DND-41 (cell line): ENCODE results near the gene ONECUT1.
A peak's percentile ranks its signal among the peaks of the same experiment; 100 is the strongest.

Experiments used
- ATAC-seq: fragments of 200-7000 bp; cut with Tn5 transposase; 3 replicates; pipeline ENCODE4 v1.9.1; 2021; ENCODE audit warnings: low read depth; ENCODE audit not compliant: insufficient read depth
- DNase-seq: peaks from one replicate; pipeline ENCODE4 v3.0.0-alpha.2; 2020
- H2AFZ ChIP-seq: 2 replicates; pipeline ENCODE4 v1.6.0; 2012; ENCODE audit warnings: low read depth, low read length
- H3K27ac ChIP-seq: 2 replicates; pipeline ENCODE4 v1.5.1; 2012; ENCODE audit warnings: low read length, inconsistent platforms
- H3K27me3 ChIP-seq: fragments of 200-600 bp; sonication (generic); 2 replicates; pipeline ENCODE4 v1.6.0; 2012; ENCODE audit warnings: low read length, mild to moderate bottlenecking, inconsistent platforms; ENCODE audit not compliant: insufficient read depth, poor library complexity
- H3K36me3 ChIP-seq: 2 replicates; pipeline ENCODE4 v1.5.1; 2012; ENCODE audit warnings: low read length, inconsistent platforms; ENCODE audit not compliant: insufficient read depth
- H3K4me1 ChIP-seq: 2 replicates; pipeline ENCODE4 v1.5.1; 2012; ENCODE audit warnings: mild to moderate bottlenecking, low read length; ENCODE audit not compliant: insufficient read depth
- H3K4me2 ChIP-seq: 2 replicates; pipeline ENCODE4 v1.6.0; 2012; ENCODE audit warnings: mild to moderate bottlenecking, moderate library complexity, low read length, inconsistent platforms; ENCODE audit not compliant: insufficient read depth
- H3K4me3 ChIP-seq, 2 experiments: fragments of 200-600 bp in 1 of 2; shearing (Covaris generic) in 1 of 2; 2 replicates each; pipeline ENCODE4 v1.5.1; 2012 to 2016; ENCODE audit warnings: inconsistent platforms in 2 of 2, low read length in 2 of 2, mild to moderate bottlenecking in 2 of 2, low read depth in 1 of 2, moderate library complexity in 1 of 2
- H3K79me2 ChIP-seq: 2 replicates; pipeline ENCODE4 v1.6.0; 2012; ENCODE audit warnings: low read length, inconsistent platforms; ENCODE audit not compliant: insufficient read depth
- H3K9ac ChIP-seq: 2 replicates; pipeline ENCODE4 v1.6.0; 2012; ENCODE audit warnings: low read depth, mild to moderate bottlenecking, inconsistent platforms, low read length, moderate library complexity
- H3K9me3 ChIP-seq: 2 replicates; pipeline ENCODE4 v1.5.1; 2012; ENCODE audit warnings: low read length, moderate library complexity, mild to moderate bottlenecking, inconsistent platforms; ENCODE audit not compliant: insufficient read depth, severe bottlenecking
- H4K20me1 ChIP-seq: 2 replicates; pipeline ENCODE4 v1.6.0; 2012; ENCODE audit warnings: low read length; ENCODE audit not compliant: insufficient read depth
- EZH2 ChIP-seq: IDR thresholded peaks from 3 replicates; pipeline ENCODE4 v1.6.1; 2012; ENCODE audit warnings: borderline replicate concordance, low read depth, mild to moderate bottlenecking, moderate library complexity, low read length, inconsistent platforms; ENCODE audit not compliant: severe bottlenecking
- TF ChIP-seq, protein P1 (sequence below): IDR thresholded peaks from 2 replicates; pipeline ENCODE4 v1.5.1; 2012; ENCODE audit warnings: borderline replicate concordance, low read length, moderate library complexity, mild to moderate bottlenecking; ENCODE audit not compliant: poor library complexity, severe bottlenecking; ENCODE audit errors: extremely low read depth

Gene ONECUT1

DNA sequence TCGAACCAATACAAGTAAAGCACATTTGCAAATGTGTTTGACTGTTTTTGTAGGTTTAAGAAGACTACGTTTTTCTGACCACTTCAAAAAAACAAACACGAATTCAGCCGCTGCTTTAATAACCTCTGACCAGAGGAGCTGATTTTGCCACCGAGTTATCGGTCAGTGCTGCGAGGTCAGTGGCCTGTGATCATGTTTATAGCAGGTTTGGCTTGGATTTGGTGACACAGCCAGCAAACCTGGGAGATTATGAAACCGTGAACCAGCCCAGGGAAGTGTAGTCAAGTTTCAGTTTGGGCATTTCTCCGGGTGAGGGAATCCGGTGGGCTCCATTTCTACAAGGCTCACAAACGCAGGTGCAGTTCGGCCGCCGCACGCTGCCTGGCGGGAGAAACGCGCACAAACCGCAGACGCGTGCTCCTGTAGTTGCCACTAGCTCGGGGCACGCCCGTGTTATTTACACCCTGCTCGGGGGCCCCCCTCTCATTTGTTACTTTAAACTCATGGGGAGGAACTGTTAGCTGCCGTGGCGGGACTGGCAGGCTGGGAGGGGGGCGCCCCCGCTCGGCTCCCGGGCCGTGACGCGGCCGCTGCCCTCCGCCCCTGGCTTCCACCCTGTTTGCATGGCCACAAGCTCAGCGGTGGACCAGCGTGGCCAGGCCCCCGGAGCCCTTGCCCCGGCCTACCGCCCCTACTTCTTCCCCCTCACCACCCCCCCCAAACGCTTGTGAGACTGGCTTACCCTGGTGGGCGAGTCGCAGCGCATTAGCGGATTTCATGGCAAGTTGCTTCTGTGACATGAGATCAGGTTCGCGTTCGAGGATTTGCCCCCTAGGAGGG is 13.6 kb upstream of the ONECUT1 start:
- no peaks in the 10 kb centered on the region for H3K36me3 ChIP-seq
- H2AFZ ChIP-seq = peak overlapping the region; percentile 17; the same call in 1 of the 2 replicates
- H4K20me1 ChIP-seq = no peaks in the 10 kb centered on the region
- no peaks in the 10 kb centered on the region for H3K79me2 ChIP-seq
- peaks cover 12% of the 10 kb centered on the region for H3K4me1 ChIP-seq
- TF ChIP-seq, protein P1, sequence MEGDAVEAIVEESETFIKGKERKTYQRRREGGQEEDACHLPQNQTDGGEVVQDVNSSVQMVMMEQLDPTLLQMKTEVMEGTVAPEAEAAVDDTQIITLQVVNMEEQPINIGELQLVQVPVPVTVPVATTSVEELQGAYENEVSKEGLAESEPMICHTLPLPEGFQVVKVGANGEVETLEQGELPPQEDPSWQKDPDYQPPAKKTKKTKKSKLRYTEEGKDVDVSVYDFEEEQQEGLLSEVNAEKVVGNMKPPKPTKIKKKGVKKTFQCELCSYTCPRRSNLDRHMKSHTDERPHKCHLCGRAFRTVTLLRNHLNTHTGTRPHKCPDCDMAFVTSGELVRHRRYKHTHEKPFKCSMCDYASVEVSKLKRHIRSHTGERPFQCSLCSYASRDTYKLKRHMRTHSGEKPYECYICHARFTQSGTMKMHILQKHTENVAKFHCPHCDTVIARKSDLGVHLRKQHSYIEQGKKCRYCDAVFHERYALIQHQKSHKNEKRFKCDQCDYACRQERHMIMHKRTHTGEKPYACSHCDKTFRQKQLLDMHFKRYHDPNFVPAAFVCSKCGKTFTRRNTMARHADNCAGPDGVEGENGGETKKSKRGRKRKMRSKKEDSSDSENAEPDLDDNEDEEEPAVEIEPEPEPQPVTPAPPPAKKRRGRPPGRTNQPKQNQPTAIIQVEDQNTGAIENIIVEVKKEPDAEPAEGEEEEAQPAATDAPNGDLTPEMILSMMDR = no peak
- TF ChIP-seq EZH2 = no peak
- H3K4me3 ChIP-seq = peak overlapping the region in 1 of 2 experiments; percentile 24; a peak in 2 of 4 replicates
- ATAC-seq (peak; percentile 83), DNase-seq (peak; percentile 56)
- peak overlapping the region; percentile 47 for H3K4me2 ChIP-seq
- peaks cover 12% of the 10 kb centered on the region for H3K27me3 ChIP-seq
- no peaks in the 10 kb centered on the region for H3K9me3 ChIP-seq
- H3K27ac ChIP-seq = no peak overlapping the region
- no peak overlapping the region for H3K9ac ChIP-seq

DNA sequence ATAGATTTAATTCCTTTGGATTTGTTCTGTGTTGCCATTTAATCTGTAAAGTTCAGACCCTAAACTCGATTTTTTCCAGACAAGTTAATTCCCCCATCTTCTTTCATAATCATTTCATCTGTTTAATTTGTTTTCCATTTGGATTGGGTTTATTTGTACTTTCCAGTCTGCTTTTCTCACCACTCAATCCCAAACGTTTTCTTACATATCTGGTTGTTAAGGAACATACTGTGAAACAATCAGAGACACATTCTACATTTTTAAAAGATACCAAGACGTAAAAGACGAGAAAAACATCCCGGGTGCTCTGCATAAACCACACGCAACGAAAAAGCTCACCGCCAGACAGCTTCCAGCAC is 13.0 kb upstream of the ONECUT1 start:
- Histone ChIP-seq H3K79me2 (no peaks in the 10 kb centered on the region), H3K4me3 (no peak overlapping the region), H3K9ac (no peak overlapping the region), H3K36me3 (no peaks in the 10 kb centered on the region), H3K4me2 (no peak overlapping the region), H3K27ac (no peak overlapping the region), H3K4me1 (peaks cover 17% of the 10 kb centered on the region), H2AFZ (no peak overlapping the region), H3K27me3 (peaks cover 14% of the 10 kb centered on the region), H3K9me3 (no peaks in the 10 kb centered on the region), H4K20me1 (no peaks in the 10 kb centered on the region)
- ATAC-seq (no peak), DNase-seq (no peak)
- no peak for TF ChIP-seq EZH2
- TF ChIP-seq, protein P1 = no peak

DNA sequence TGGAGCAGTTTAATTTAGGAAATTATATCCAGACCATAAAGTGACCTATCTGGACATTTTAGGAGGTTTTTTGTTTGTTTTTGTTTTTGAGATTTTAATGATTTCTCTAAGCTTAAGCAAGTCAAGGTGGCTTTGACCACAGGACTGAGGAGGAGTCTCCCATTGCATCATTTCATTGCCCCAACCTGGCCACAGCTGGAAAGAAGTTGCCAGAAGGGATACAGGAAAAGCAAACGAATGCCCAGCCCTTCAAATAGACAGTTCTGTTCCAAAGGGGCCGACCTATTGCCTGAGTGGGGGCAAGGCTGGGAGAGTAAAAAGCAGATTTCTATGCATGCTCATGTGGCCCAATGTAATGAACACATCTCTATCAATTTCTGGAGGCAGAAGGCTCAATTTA is 12.0 kb upstream of the ONECUT1 start:
- Histone ChIP-seq H3K4me2 (no peak overlapping the region), H3K27me3 (peaks cover 23% of the 10 kb centered on the region), H3K9me3 (no peaks in the 10 kb centered on the region), H3K9ac (no peak overlapping the region), H3K36me3 (no peaks in the 10 kb centered on the region), H3K79me2 (no peaks in the 10 kb centered on the region), H3K27ac (no peak overlapping the region), H2AFZ (no peak overlapping the region), H3K4me1 (peaks cover 27% of the 10 kb centered on the region), H3K4me3 (no peak overlapping the region), H4K20me1 (no peaks in the 10 kb centered on the region)
- ATAC-seq (no peak), DNase-seq (no peak)
- TF ChIP-seq, protein P1 = no peak
- TF ChIP-seq EZH2 = no peak
